Choroid plexus epithelial cell (primary cell): ENCODE data around the gene SCART1.
"Not testable (repeated sequence)": the region's sequence is repeated elsewhere in the genome, so short reads cannot be mapped to it uniquely, and the experiment has no call there.

Source experiments
- DNase-seq: peaks from one replicate; pipeline ENCODE4 v3.0.0-alpha.2; 2010; ENCODE audit warnings: low read depth
- H3K4me3 ChIP-seq: 2 replicates; pipeline ENCODE4 v1.5.1; 2011; ENCODE audit warnings: low read depth, mild to moderate bottlenecking, control low read depth, low read length, moderate library complexity
- CTCF ChIP-seq: conservative IDR thresholded peaks from 2 replicates; pipeline ENCODE4 v1.5.1; 2011; ENCODE audit warnings: low read depth, mild to moderate bottlenecking, control low read depth, inconsistent platforms, low read length, moderate library complexity

Gene SCART1

GRCh38 chr10:133422807-133423771 is 30.7 kb upstream of the SCART1 start:
- no peak for DNase-seq
- H3K4me3 ChIP-seq = no peak overlapping the region

GRCh38 chr10:133424102-133424501 is 29.6 kb upstream of the SCART1 start:
- not testable (repeated sequence) for DNase-seq, H3K4me3 ChIP-seq

More at GRCh38 chr10:133422807-133423771, 30.7 kb upstream of the SCART1 start:
- TF ChIP-seq CTCF = no peak

- not testable (repeated sequence) for DNase-seq, H3K4me3 ChIP-seq
Observed at GRCh38 chr10:133424601-133425000, 29.1 kb upstream of the SCART1 start, which contains the start of gene SPRN. Gene SPRN (minus strand): TSS chr10:133424625. CDS start chr10:133423681, 944 bp downstream.

GRCh38 chr10:133429571-133429970 is 24.2 kb upstream of the SCART1 start:
- not testable (repeated sequence) for H3K4me3 ChIP-seq, DNase-seq

- not testable (repeated sequence) for H3K4me3 ChIP-seq, DNase-seq
Observed at GRCh38 chr10:133431888-133432613, 21.7 kb upstream of the SCART1 start.

GRCh38 chr10:133432789-133433188 is 21.0 kb upstream of the SCART1 start:
- not testable (repeated sequence) for H3K4me3 ChIP-seq, DNase-seq

- H3K4me3 ChIP-seq = no peak overlapping the region
- peak; percentile 36 for TF ChIP-seq CTCF
- DNase-seq = peak; percentile 44
Observed at GRCh38 chr10:133438711-133439273, 15.0 kb upstream of the SCART1 start.

GRCh38 chr10:133439517-133440461 is 14.0 kb upstream of the SCART1 start:
- no peak for TF ChIP-seq CTCF
- DNase-seq = no peak
- no peak overlapping the region for H3K4me3 ChIP-seq
